ENCODE data around the gene GARRE1. TPM values are rescaled to one million over a fixed set of nuclear protein-coding genes. Genes with fewer than 3 reads are reported as not detected.
"Not testable (repeated sequence)": the region's sequence is repeated elsewhere in the genome, so short reads cannot be mapped to it uniquely, and the experiment has no call there.

The GARRE1 gene
- total and polyA plus RNA-seq, 12 donors = 5.1 to 20.9 (median 13.5) TPM

DNA sequence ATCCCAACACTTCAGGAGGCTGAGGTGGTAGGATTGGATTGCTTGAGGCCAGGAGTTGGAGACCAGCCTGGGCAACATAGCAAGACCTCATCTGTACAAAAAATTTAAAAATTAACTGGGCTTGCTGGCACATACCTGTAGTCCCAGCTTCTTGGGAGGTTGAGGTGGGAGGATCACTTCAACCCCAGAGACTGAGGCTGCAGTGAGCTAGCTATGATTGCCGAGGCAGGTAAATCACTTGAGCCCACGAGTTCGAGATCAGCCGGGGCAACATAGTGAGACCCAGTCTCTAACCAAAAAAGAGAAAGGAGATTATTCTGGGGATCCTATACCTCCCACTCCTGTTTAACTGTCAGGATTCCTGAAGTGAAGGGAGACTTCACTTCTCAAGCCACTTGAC, 16.4 kb upstream of the GARRE1 start:
- TF ChIP-seq POLR2A (IDR thresholded peaks at IDR 0.05) = no peak
- TF ChIP-seq, protein P1, sequence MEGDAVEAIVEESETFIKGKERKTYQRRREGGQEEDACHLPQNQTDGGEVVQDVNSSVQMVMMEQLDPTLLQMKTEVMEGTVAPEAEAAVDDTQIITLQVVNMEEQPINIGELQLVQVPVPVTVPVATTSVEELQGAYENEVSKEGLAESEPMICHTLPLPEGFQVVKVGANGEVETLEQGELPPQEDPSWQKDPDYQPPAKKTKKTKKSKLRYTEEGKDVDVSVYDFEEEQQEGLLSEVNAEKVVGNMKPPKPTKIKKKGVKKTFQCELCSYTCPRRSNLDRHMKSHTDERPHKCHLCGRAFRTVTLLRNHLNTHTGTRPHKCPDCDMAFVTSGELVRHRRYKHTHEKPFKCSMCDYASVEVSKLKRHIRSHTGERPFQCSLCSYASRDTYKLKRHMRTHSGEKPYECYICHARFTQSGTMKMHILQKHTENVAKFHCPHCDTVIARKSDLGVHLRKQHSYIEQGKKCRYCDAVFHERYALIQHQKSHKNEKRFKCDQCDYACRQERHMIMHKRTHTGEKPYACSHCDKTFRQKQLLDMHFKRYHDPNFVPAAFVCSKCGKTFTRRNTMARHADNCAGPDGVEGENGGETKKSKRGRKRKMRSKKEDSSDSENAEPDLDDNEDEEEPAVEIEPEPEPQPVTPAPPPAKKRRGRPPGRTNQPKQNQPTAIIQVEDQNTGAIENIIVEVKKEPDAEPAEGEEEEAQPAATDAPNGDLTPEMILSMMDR (IDR thresholded peaks at IDR 0.05) = no peak
- Histone ChIP-seq H3K27me3 (no peaks in the 10 kb centered on the region), H3K36me3 (replicated peaks in 1 of 2) (no peaks in the 10 kb centered on the region), H3K9me3 (replicated peaks in 1 of 3) (no peaks in the 10 kb centered on the region), H3K4me1 (replicated peaks in 1 of 2) (peaks cover 9 to 14% of the 10 kb centered on the region in 2 donors), H3K4me3 (no peak overlapping the region), H3K27ac (no peak overlapping the region)
- intact Hi-C loops (cut with DNase I) = no loop called here
- no peak for DNase-seq
- WGBS, 4 donors = 92 to 100% (median 97%) methylated on average over 4 of the region's 4 CpGs; no CpG with 5 or more reads in 1 of the 4 donors

- Histone ChIP-seq H3K4me1 (replicated peaks in 1 of 2) (no peaks in the 10 kb centered on the region), H3K9me3 (replicated peaks in 1 of 3) (no peaks in the 10 kb centered on the region), H3K27me3 (no peaks in the 10 kb centered on the region), H3K36me3 (replicated peaks in 1 of 2) (no peaks in the 10 kb centered on the region), H3K4me3 (no peak overlapping the region), H3K27ac (no peak overlapping the region)
- TF ChIP-seq POLR2A (IDR thresholded peaks at IDR 0.05) = no peak
- TF ChIP-seq, protein P1 (IDR thresholded peaks at IDR 0.05) = no peak
- peak in 1 of 7 donors; percentile 54 for DNase-seq
- intact Hi-C loops (cut with DNase I) = no loop called here
- 74 to 87% (median 86%) methylated on average over 13 of the region's 13 CpGs for WGBS, 4 donors
These were observed 12.6 kb upstream of the GARRE1 start for GRCh38 chr19:34241513-34242337.

GRCh38 chr19:34243138-34243875, 11.0 kb upstream of the GARRE1 start:
- H3K27ac ChIP-seq; H3K9me3 ChIP-seq (replicated peaks in 1 of 3); H3K4me3 ChIP-seq; H3K27me3 ChIP-seq; H3K36me3 ChIP-seq (replicated peaks in 1 of 2); DNase-seq; intact Hi-C loops (cut with DNase I); H3K4me1 ChIP-seq (replicated peaks in 1 of 2): not testable (repeated sequence)
- WGBS, 4 donors = 90 to 93% (median 92%) methylated on average over 9 to 10 of the region's 10 CpGs

DNA sequence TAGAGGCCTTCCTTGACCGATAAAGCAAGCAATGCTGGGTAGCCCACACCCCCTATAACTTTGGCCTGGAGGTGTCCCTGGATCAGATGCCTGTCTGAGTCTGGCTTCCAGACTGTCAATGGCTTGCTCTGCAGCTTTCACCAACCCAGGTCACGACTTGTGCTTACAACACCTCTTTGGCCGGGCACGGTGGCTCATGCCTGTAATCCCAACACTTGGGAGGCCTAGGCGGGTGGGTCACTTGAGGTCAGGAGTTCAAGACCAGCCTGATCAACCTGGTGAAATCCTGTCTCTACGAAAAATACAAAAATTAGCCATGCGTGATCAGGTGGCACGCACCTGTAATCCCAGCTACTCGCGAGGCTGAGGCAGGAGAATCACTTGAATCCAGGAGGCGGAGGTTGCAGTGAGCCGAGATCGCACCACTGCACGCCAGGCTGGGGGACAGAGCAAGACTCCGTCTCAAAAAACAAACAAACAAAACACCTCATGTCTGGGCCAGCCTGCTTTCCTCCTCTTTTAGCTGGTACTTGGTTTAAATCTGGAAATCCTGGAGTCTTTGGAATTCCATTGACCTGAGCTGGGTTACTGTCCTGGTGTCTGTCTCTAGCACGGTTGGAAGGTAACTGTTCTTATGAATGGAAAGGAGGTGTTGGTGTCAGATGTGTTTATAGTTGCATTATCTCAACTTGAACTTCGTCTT, 10.3 kb upstream of the GARRE1 start:
- no peak for TF ChIP-seq POLR2A (IDR thresholded peaks at IDR 0.05)
- TF ChIP-seq, protein P1 (IDR thresholded peaks at IDR 0.05) = no peak
- Histone ChIP-seq H3K27me3 (no peaks in the 10 kb centered on the region), H3K9me3 (replicated peaks in 1 of 3) (no peaks in the 10 kb centered on the region), H3K4me3 (no peak overlapping the region), H3K4me1 (replicated peaks in 1 of 2) (no peaks in the 10 kb centered on the region), H3K36me3 (replicated peaks in 1 of 2) (no peaks in the 10 kb centered on the region), H3K27ac (no peak overlapping the region)
- WGBS, 4 donors = 82 to 92% (median 90%) methylated on average over 14 to 17 of the region's 17 CpGs
- peak in 1 of 7 donors; percentile 35 for DNase-seq
- intact Hi-C loops (cut with DNase I) = no loop called here

All from adrenal gland (tissue), 12 donors.